Neutrophil (primary cell): ENCODE data around the gene ACOXL.

Source experiments
- H3K27ac ChIP-seq: fragments of 200-600 bp; sonication (generic); 2 replicates; pipeline ENCODE4 v1.5.1; 2016; ENCODE audit warnings: mild to moderate bottlenecking, moderate library complexity
- H3K27me3 ChIP-seq: fragments of 200-600 bp; sonication (generic); 2 replicates; pipeline ENCODE4 v1.6.0; 2016; ENCODE audit warnings: mild to moderate bottlenecking
- H3K36me3 ChIP-seq: fragments of 200-600 bp; sonication (generic); 2 replicates; pipeline ENCODE4 v1.5.1; 2017
- H3K4me1 ChIP-seq, 2 experiments: fragments of 200-600 bp in 1 of 2; sonication (generic) in 1 of 2; 1 replicate in 1 of 2; 2 replicates in 1 of 2; pipeline versions ENCODE4 v1.5.1 to v1.6.1; 2013 to 2016; ENCODE audit warnings: low read depth in 1 of 2, low read length in 1 of 2, mild to moderate bottlenecking in 1 of 2, moderate library complexity in 1 of 2; ENCODE audit not compliant: control insufficient read depth in 1 of 2, insufficient read depth in 1 of 2
- H3K4me3 ChIP-seq, 2 experiments: fragments of 200-600 bp in 1 of 2; sonication (generic) in 1 of 2; 1 replicate in 1 of 2; 2 replicates in 1 of 2; pipeline ENCODE4 v1.5.1; 2013 to 2016; ENCODE audit warnings: low read depth in 1 of 2, low read length in 1 of 2, mild to moderate bottlenecking in 1 of 2, moderate library complexity in 1 of 2
- H3K9me3 ChIP-seq: fragments of 200-600 bp; sonication (generic); 2 replicates; pipeline ENCODE4 v1.5.1; 2016
- CTCF ChIP-seq: fragments of 200-600 bp; sonication (generic); IDR thresholded peaks from 2 replicates; pipeline ENCODE4 v1.5.1; 2016; ENCODE audit warnings: antibody characterized with exemption

Gene ACOXL

GRCh38 chr2:110843496-110843895 lies 111.1 kb downstream of the ACOXL start:
- no peaks in the 10 kb centered on the region for H3K9me3 ChIP-seq
- no peaks in the 10 kb centered on the region for H3K36me3 ChIP-seq
- H3K27ac ChIP-seq: no peak overlapping the region
- no peaks in the 10 kb centered on the region for H3K4me1 ChIP-seq
- TF ChIP-seq CTCF: no peak
- H3K4me3 ChIP-seq: no peak overlapping the region
- no peaks in the 10 kb centered on the region for H3K27me3 ChIP-seq

GRCh38 chr2:110843959-110844510 lies 111.7 kb downstream of the ACOXL start:
- Histone ChIP-seq H3K4me1 (no peaks in the 10 kb centered on the region), H3K36me3 (no peaks in the 10 kb centered on the region), H3K27ac (no peak overlapping the region), H3K4me3 (no peak overlapping the region), H3K9me3 (no peaks in the 10 kb centered on the region), H3K27me3 (no peaks in the 10 kb centered on the region)
- TF ChIP-seq CTCF: no peak

- Histone ChIP-seq H3K36me3 (no peaks in the 10 kb centered on the region), H3K27ac (no peak overlapping the region), H3K4me3 (no peak overlapping the region), H3K4me1 (no peaks in the 10 kb centered on the region), H3K9me3 (no peaks in the 10 kb centered on the region), H3K27me3 (no peaks in the 10 kb centered on the region)
- no peak for TF ChIP-seq CTCF
These were observed 115.3 kb downstream of the ACOXL start for GRCh38 chr2:110847651-110848050.

GRCh38 chr2:110848071-110848470 lies 115.7 kb downstream of the ACOXL start:
- Histone ChIP-seq H3K4me1 (no peaks in the 10 kb centered on the region), H3K36me3 (no peaks in the 10 kb centered on the region), H3K27ac (no peak overlapping the region), H3K27me3 (no peaks in the 10 kb centered on the region), H3K4me3 (no peak overlapping the region), H3K9me3 (no peaks in the 10 kb centered on the region)
- TF ChIP-seq CTCF: no peak

GRCh38 chr2:110848519-110849030 lies 116.2 kb downstream of the ACOXL start:
- Histone ChIP-seq H3K9me3 (no peaks in the 10 kb centered on the region), H3K27me3 (no peaks in the 10 kb centered on the region), H3K27ac (no peak overlapping the region), H3K36me3 (no peaks in the 10 kb centered on the region), H3K4me1 (no peaks in the 10 kb centered on the region), H3K4me3 (no peak overlapping the region)
- no peak for TF ChIP-seq CTCF

- no peaks in the 10 kb centered on the region for H3K27me3 ChIP-seq
- no peak for TF ChIP-seq CTCF
- H3K4me3 ChIP-seq: no peak overlapping the region
- no peaks in the 10 kb centered on the region for H3K9me3 ChIP-seq
- H3K27ac ChIP-seq: no peak overlapping the region
- H3K36me3 ChIP-seq: no peaks in the 10 kb centered on the region
- H3K4me1 ChIP-seq: no peaks in the 10 kb centered on the region
These were observed 119.2 kb downstream of the ACOXL start for GRCh38 chr2:110851531-110851930.
